Measurements from ENCODE around the gene ITGAL.
A peak's percentile ranks its signal among the peaks of the same experiment; 100 is the strongest.
"Not testable (repeated sequence)": the region's sequence is repeated elsewhere in the genome, so short reads cannot be mapped to it uniquely, and the experiment has no call there.

Gene ITGAL

DNA sequence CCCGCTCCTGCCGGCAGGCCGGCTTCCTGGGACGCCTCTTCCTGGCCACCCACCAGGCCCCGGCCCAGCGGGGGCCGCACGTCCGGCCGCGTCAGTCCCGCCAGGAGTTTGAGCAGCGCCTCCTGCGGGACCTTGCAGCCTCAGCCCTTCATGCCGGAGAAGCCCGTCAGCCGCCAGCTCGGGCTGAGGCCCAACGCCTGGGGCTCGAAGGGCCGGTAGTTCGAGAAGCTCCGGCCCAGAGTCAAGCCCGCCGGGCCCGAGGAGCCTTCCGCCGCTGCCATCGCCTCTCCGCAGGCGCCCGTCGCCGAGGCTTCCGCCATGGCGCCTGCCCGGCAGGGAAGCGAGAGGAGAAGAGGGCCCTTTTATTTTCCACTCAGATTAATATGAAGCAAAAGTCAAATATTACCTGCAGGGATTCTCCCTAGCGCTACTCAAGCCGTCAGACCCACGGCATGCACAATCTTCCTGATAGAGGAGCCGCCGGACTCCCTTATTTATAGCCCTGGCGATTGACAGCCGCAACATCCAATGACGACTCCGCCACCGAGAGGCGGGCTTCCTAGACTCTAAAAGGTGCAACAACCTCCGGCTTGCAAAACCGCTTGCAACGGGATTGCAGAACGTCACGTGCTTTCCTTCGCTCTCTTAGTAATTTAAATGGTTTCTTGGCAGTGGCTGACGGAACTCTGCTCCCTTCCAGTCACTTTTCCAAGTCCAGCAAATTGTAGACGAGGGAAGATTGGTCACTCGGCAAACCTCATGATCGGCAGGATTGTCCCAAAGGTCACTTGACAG lies 26.9 kb upstream of the ITGAL start, which contains the start of gene SEPHS2:
TSS of gene SEPHS2 (minus strand) at position 467 of the 795 bp plus-strand sequence. CDS start at position 320, 147 bp downstream.
- DNase-seq (ENCODE audit: insufficient read length, low spot score), result peak; percentile 62
- FAIRE-seq, result no peak
- TF ChIP-seq CTCF (IDR thresholded peaks at IDR 0.05; ENCODE audit: insufficient read depth, missing control alignments), result no peak

DNA sequence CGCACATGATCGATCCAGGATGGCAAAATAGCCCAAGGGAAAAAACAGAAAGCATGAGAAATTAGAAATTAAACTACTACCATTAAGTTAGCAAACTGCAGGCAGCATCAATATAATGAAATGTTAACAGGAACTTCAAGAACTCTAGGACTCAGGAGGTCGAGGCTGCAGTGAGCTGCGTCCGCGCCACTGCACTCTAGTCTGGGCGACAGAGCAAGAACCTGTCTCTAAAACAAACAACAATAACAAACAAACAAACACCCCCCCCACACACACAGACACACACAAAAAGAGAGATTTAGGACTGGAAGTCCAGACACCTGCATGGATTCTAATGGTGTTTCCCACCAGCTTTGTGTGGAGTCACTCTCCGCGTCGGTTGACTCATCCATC lies 26.3 kb upstream of the ITGAL start:
- DNase-seq (ENCODE audit: insufficient read length, low spot score) (no peak), FAIRE-seq (no peak)
- TF ChIP-seq CTCF (IDR thresholded peaks at IDR 0.05; ENCODE audit: insufficient read depth, missing control alignments), result no peak

DNA sequence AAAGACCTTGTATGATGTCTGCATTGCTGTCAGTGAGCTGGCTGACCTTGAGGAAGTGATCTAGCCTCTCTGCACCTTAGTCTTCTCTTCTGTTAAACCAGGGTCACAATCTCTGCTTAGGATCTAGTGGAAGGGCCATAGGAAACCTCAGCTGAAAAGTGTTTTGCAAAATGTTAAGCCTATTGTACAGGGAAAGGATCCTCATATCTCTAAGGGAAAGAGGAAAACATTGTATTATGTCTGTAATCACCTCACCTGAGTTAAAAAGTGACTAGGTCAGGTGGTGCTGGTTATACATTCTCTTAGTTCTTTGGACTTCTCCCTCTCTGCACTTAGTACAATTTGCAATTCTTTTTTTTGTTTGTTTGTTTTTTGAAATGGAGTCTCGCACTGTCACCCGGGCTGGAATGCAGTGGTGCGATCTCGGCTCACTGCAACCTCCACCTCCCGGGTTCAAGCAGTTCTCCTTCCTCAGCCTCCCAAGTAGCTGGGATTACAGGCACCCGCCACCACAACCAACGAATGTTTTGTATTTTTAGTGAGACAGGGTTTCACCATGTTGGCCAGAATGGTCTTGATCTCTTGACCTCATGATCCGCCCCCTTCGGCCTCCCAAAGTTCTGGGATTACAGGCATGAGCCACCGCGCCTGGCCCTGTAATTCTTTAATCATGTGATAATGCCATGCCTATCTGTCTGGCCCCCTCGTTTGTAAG lies 24.9 kb upstream of the ITGAL start:
- FAIRE-seq, result no peak

GRCh38 chr16:30449116-30449435 lies 23.5 kb upstream of the ITGAL start:
- no peak for FAIRE-seq
- TF ChIP-seq CTCF (IDR thresholded peaks at IDR 0.05; ENCODE audit: insufficient read depth, missing control alignments), result no peak
- no peak for DNase-seq (ENCODE audit: insufficient read length, low spot score)

More for the DNA sequence above, 24.9 kb upstream of the ITGAL start:
- no peak for TF ChIP-seq CTCF (IDR thresholded peaks at IDR 0.05; ENCODE audit: insufficient read depth, missing control alignments)
- DNase-seq (ENCODE audit: insufficient read length, low spot score), result no peak

DNA sequence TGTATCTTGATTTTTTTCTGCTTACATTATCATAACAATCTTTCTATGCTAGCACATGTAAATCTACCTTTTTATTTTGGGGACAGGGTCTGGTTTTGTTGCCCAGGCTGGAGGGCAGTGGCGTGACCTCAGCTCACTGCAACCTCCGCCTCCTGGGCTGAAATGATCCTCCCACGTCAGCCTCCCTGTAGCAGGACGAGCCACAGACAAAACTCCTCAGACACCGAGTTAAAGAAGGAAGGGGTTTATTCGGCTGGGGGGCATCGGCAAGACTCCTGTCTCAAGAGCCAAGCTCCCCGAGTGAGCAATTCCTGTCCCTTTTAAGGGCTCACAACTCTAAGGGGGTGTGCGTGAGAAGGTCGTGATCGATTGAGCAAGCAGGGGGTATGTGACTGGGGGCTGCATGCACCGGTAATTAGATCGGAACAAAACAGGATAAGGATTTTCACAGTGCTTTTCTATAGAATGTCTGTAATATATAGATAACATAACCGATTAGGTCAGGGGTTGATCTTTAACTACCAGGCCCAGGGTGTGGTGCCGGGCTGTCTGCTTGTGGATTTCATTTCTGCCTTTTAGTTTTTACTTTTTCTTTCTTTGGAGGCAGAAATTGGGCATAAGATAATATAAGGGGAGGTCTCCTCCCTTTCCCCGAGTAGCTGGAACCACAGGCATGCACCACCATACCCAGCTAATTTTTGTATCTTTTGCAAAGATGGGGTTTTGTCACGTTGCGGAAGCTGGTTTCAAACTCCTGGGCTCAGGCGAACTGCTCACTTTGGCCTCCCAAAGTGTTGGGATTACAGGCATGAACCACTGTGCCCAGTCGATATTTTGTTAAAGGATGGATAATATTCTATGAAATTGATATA lies 19.6 kb upstream of the ITGAL start:
- not testable (repeated sequence) for DNase-seq (ENCODE audit: insufficient read length, low spot score); FAIRE-seq

GRCh38 chr16:30456302-30456701 lies 16.2 kb upstream of the ITGAL start:
- no peak for TF ChIP-seq CTCF (IDR thresholded peaks at IDR 0.05; ENCODE audit: insufficient read depth, missing control alignments)
- no peak for FAIRE-seq

GRCh38 chr16:30457256-30457655 lies 15.3 kb upstream of the ITGAL start:
- no peak for TF ChIP-seq CTCF (IDR thresholded peaks at IDR 0.05; ENCODE audit: insufficient read depth, missing control alignments)
- FAIRE-seq (no peak), DNase-seq (ENCODE audit: insufficient read length, low spot score) (no peak)

More at GRCh38 chr16:30456302-30456701, 16.2 kb upstream of the ITGAL start:
- DNase-seq (ENCODE audit: insufficient read length, low spot score), result no peak

All from D721Med (cell line).